HL-60 (cell line): Measurements from ENCODE around the gene SMARCA4.
"Not testable (repeated sequence)": the region's sequence is repeated elsewhere in the genome, so short reads cannot be mapped to it uniquely, and the experiment has no call there.

Experiments
- DNase-seq, 2 experiments: peaks; one replicate each; pipeline ENCODE4 v3.0.0-alpha.2; 2010 to 2020; ENCODE audit warnings: low read depth in 1 of 2, low spot score in 1 of 2
- H3K27ac ChIP-seq: fragments of 250-450 bp; sonication (Bioruptor Pico); replicated peaks from 2 replicates; pipeline ENCODE4 v1.5.1; 2020; ENCODE audit warnings: mild to moderate bottlenecking, moderate library complexity
- H3K27me3 ChIP-seq: fragments of 250-450 bp; sonication (Bioruptor Pico); 2 replicates; pipeline ENCODE4 v1.5.1; 2021; ENCODE audit warnings: mild to moderate bottlenecking, moderate library complexity; ENCODE audit not compliant: insufficient read depth, poor library complexity, severe bottlenecking
- H3K4me3 ChIP-seq: replicated peaks from 2 replicates; pipeline ENCODE4 v1.5.1; 2011; ENCODE audit warnings: mild to moderate bottlenecking, control low read depth, low read length; ENCODE audit not compliant: insufficient read depth
- GABPA ChIP-seq: IDR thresholded peaks from 2 replicates; pipeline ENCODE4 v1.6.1; 2012; ENCODE audit warnings: low read depth
- POLR2AphosphoS5 ChIP-seq: IDR thresholded peaks from 2 replicates; pipeline ENCODE4 v1.6.1; 2012; ENCODE audit warnings: low read depth
- REST ChIP-seq: IDR thresholded peaks from 2 replicates; pipeline ENCODE4 v1.6.1; 2012; ENCODE audit warnings: low read depth; ENCODE audit not compliant: insufficient replicate concordance
- SPI1 ChIP-seq: IDR thresholded peaks from 2 replicates; pipeline ENCODE4 v1.6.1; 2012; ENCODE audit warnings: low read depth, mild to moderate bottlenecking, borderline replicate concordance
- TF ChIP-seq, protein P1 (sequence below): IDR thresholded peaks from one replicate; pipeline ENCODE4 v1.5.1; 2011; ENCODE audit warnings: low read length, control low read depth, inconsistent platforms; ENCODE audit not compliant: insufficient read depth

SMARCA4 gene

DNA sequence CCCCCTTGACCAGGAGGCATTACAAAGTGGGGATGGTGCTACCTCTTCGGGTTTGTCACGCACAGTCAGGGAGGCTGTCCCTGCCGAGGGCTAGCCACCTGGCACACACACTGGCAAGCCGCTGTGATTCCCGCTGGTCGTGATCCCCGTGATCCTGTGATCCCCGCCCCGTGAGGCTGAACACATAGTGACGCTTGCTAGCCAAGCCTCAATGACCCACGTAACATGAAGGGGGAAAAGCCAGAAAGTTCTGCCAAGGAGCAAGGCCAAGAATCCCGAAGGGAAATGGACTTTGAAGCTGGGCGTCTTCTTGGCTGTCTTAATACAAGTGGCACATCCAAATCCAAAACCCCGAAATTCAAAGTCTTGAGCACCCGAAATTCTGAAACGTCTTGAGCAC lies 142.1 kb downstream of the SMARCA4 start:
- TF ChIP-seq REST, result no peak
- TF ChIP-seq, protein P1, sequence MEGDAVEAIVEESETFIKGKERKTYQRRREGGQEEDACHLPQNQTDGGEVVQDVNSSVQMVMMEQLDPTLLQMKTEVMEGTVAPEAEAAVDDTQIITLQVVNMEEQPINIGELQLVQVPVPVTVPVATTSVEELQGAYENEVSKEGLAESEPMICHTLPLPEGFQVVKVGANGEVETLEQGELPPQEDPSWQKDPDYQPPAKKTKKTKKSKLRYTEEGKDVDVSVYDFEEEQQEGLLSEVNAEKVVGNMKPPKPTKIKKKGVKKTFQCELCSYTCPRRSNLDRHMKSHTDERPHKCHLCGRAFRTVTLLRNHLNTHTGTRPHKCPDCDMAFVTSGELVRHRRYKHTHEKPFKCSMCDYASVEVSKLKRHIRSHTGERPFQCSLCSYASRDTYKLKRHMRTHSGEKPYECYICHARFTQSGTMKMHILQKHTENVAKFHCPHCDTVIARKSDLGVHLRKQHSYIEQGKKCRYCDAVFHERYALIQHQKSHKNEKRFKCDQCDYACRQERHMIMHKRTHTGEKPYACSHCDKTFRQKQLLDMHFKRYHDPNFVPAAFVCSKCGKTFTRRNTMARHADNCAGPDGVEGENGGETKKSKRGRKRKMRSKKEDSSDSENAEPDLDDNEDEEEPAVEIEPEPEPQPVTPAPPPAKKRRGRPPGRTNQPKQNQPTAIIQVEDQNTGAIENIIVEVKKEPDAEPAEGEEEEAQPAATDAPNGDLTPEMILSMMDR, result no peak
- no peak for TF ChIP-seq SPI1
- no peak for TF ChIP-seq POLR2AphosphoS5
- no peak for TF ChIP-seq GABPA
- H3K27me3 ChIP-seq, result no peaks in the 10 kb centered on the region
- no peak overlapping the region for H3K4me3 ChIP-seq
- no peak overlapping the region for H3K27ac ChIP-seq
- no peak for DNase-seq

DNA sequence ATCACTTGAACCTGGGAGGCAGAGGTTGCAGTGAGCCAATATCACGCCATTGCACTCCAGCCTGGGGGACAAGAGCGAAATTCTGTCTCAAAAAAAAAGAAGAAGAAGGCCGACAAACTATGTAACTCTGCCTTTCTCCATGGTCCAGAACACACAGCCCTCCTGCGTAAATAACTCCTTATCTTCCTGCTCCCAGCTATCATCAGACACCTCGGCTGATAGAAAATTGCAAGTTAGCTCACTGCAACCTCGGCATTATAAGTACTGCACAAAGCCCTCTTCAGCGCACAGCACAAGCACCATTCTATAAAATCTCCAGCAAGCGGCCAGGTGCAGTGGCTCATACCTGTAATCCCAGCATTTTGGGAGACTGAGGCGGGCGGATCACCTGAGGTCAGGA lies 142.8 kb downstream of the SMARCA4 start:
- H3K27ac ChIP-seq, H3K4me3 ChIP-seq, H3K27me3 ChIP-seq, DNase-seq: not testable (repeated sequence)
- 0 out of 2 replicates have a peak, but pooled peaks have one; percentile 14 for TF ChIP-seq POLR2AphosphoS5

- no peaks in the 10 kb centered on the region for H3K27me3 ChIP-seq
- no peak for TF ChIP-seq SPI1
- no peak overlapping the region for H3K4me3 ChIP-seq
- DNase-seq, result no peak
- H3K27ac ChIP-seq, result no peak overlapping the region
These were observed 144.3 kb downstream of the SMARCA4 start for GRCh38 chr19:11105014-11105636.

DNA sequence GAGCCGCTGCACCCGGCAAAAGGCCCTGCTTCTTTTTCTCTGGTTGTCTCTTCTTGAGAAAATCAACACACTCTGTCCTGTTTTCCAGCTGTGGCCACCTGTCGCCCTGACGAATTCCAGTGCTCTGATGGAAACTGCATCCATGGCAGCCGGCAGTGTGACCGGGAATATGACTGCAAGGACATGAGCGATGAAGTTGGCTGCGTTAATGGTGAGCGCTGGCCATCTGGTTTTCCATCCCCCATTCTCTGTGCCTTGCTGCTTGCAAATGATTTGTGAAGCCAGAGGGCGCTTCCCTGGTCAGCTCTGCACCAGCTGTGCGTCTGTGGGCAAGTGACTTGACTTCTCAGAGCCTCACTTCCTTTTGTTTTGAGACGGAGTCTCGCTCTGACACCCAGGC lies 145.6 kb downstream of the SMARCA4 start:
- no peak for DNase-seq
- H3K4me3 ChIP-seq, result no peak overlapping the region
- no peak overlapping the region for H3K27ac ChIP-seq
- H3K27me3 ChIP-seq, result no peaks in the 10 kb centered on the region
- 0 out of 2 replicates have a peak, but pooled peaks have one; percentile 11 for TF ChIP-seq POLR2AphosphoS5
- no peak for TF ChIP-seq REST

GRCh38 chr19:11108746-11109145 lies 147.9 kb downstream of the SMARCA4 start:
- no peak for TF ChIP-seq POLR2AphosphoS5
- TF ChIP-seq, protein P1, result no peak
- no peak for TF ChIP-seq REST
- no peak for TF ChIP-seq GABPA
- TF ChIP-seq SPI1, result no peak
- DNase-seq, result no peak
- no peak overlapping the region for H3K27ac ChIP-seq

More at GRCh38 chr19:11108746-11109145, 147.9 kb downstream of the SMARCA4 start:
- H3K27me3 ChIP-seq, result no peaks in the 10 kb centered on the region
- no peak overlapping the region for H3K4me3 ChIP-seq
